ENCODE measurements around the gene PANK4. TPM values are rescaled to one million over a fixed set of nuclear protein-coding genes. Genes with fewer than 3 reads are reported as not detected.

PANK4 gene
- total RNA-seq, 1 experiment from 2014 or later: 20.5 TPM

DNA sequence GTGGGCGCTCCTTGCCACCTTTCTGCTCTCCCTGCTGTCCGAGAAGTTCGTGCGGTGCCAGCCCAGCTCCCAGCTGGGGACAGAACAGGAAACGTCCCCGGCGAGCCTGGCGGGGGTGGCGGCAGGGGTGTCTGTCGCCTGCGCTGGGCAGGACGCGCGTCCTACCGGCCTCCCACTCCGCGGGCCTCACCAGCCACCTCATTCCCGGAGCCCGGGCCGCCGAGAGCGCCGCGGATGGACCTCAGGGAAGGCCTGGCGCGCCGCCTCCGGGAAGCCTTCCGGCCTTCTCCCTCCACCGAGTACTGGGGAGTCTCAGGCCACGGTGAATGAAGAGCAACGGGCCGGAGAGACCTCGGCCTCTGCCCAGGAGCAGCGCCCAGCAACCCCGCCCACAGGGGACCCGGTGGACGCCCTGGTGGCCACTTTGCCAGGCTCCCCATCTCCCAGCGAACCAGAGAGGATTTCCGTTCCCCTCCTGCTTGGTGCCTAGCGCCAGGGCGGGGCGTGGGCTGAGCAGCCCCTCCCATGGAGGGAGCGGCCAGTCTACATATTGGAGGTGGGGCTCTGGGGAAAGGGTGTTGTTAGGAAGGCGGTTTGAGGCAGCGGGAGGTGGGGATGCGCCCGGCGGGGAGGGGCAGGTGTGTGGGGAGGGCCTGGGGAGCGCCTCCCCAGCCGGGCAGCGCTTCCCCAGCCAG is 20.3 kb upstream of the PANK4 start:
- DNase-seq: peak; percentile 87 to 93
- H3K9me3 ChIP-seq (ENCODE audit: insufficient read depth, low read depth): no peaks in the 10 kb centered on the region
- peaks cover 27% of the 10 kb centered on the region; the same call in 1 of the 2 replicates for H3F3A ChIP-seq (ENCODE audit: insufficient read depth, low read depth)
- no peaks in the 10 kb centered on the region for H3K27me3 ChIP-seq (ENCODE audit: insufficient read depth, low read depth)
- POLR2A ChIA-PET (ENCODE audit: unreplicated experiment): interaction anchor here (0.8 to 1.2 kb wide), 3 partner anchors 20 to 347 kb away, joined by 5 to 16 read pairs (median 6); partner anchors contain the start of gene PANK4
- H3K79me2 ChIP-seq (ENCODE audit: low read depth): no peaks in the 10 kb centered on the region
- peak overlapping the region; percentile 45 for H3K27ac ChIP-seq
- H3K36me3 ChIP-seq (ENCODE audit: low read depth): no peaks in the 10 kb centered on the region
- BruUV-seq (replicated peaks): TSS peak; percentile 73
- CTCF ChIA-PET: interaction anchor here (0.6 kb wide), 1 partner anchor 39 kb away, joined by 4 read pairs; no protein-coding TSS in a partner anchor
- peak overlapping the region; percentile 94 for H3K4me2 ChIP-seq
- TF ChIP-seq EZH2 (IDR thresholded peaks at IDR 0.05; ENCODE audit: low read depth): no peak
- TF ChIP-seq, protein P1, sequence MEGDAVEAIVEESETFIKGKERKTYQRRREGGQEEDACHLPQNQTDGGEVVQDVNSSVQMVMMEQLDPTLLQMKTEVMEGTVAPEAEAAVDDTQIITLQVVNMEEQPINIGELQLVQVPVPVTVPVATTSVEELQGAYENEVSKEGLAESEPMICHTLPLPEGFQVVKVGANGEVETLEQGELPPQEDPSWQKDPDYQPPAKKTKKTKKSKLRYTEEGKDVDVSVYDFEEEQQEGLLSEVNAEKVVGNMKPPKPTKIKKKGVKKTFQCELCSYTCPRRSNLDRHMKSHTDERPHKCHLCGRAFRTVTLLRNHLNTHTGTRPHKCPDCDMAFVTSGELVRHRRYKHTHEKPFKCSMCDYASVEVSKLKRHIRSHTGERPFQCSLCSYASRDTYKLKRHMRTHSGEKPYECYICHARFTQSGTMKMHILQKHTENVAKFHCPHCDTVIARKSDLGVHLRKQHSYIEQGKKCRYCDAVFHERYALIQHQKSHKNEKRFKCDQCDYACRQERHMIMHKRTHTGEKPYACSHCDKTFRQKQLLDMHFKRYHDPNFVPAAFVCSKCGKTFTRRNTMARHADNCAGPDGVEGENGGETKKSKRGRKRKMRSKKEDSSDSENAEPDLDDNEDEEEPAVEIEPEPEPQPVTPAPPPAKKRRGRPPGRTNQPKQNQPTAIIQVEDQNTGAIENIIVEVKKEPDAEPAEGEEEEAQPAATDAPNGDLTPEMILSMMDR (conservative IDR thresholded peaks at IDR 0.05): no peak
- H3K4me1 ChIP-seq (replicated peaks; ENCODE audit: insufficient read depth): peaks cover 34% of the 10 kb centered on the region
- intact Hi-C loops (cut with micrococcal nuclease; ENCODE audit: unreplicated experiment): loop anchor here (1.0 to 10.0 kb wide), 3 partner anchors 88 to 351 kb away; no protein-coding TSS in a partner anchor
- H3K4me3 ChIP-seq: peak overlapping the region; percentile 87
- H2AFZ ChIP-seq: peak overlapping the region; percentile 84
- H3K9me2 ChIP-seq (ENCODE audit: insufficient read depth): no peaks in the 10 kb centered on the region
- no peaks in the 10 kb centered on the region for H4K20me1 ChIP-seq (ENCODE audit: insufficient read depth)

DNA sequence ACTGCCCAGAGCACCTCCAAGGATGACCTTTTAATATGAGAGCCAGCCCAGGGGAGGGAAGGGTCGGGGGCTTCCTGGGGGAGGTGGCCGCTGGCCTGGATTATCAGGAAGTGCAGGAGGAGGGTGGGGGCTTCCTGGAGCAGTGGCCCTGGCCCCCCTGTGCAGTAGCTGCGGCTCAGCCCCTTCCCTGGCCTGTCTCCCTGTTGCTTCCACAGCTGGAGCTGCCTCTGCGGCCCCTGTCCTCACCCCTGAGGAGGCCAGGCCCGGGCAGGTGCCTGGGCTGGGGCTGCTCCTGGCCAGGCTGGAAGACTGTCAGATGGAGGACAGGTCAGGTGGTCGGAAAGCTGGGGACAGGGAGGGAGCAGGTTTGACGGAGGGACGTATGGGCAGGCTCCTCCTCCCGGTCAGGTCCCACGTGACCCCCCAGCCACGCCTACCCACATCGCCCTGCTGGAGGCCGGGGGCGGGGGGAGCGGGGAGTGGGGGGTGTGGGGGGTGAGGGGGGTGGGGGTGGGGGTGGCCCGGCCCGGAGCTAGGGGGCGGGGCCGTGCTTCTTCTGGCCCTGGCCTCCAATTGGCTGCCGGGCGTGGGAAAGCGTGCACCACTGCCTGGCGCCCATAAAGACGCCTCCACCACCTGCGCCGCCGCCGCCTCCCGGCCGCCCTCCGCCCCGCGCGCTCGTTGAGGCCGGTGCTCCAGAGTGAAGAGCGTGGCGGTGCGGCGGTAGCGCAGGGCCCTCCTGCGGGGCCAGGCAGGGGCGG is 19.5 kb upstream of the PANK4 start:
- no TSS peak for BruUV-seq (replicated peaks)
- Histone ChIP-seq H2AFZ (peak overlapping the region; percentile 84), H3K79me2 (ENCODE audit: low read depth) (no peaks in the 10 kb centered on the region), H3K9me2 (ENCODE audit: insufficient read depth) (no peaks in the 10 kb centered on the region), H4K20me1 (ENCODE audit: insufficient read depth) (no peaks in the 10 kb centered on the region), H3K36me3 (ENCODE audit: low read depth) (no peaks in the 10 kb centered on the region), H3F3A (ENCODE audit: insufficient read depth, low read depth) (peaks cover 32% of the 10 kb centered on the region; the same call in 1 of the 2 replicates), H3K27me3 (ENCODE audit: insufficient read depth, low read depth) (no peaks in the 10 kb centered on the region), H3K4me2 (peak overlapping the region; percentile 94), H3K4me1 (replicated peaks; ENCODE audit: insufficient read depth) (peaks cover 41% of the 10 kb centered on the region), H3K4me3 (peak overlapping the region; percentile 87), H3K9me3 (ENCODE audit: insufficient read depth, low read depth) (no peaks in the 10 kb centered on the region), H3K27ac (peak overlapping the region; percentile 45)
- POLR2A ChIA-PET (ENCODE audit: unreplicated experiment): interaction anchor here (0.7 to 1.2 kb wide), 3 partner anchors 11 to 347 kb away, joined by 4 to 16 read pairs (median 6); partner anchors contain the start of gene PANK4
- TF ChIP-seq, protein P1 (conservative IDR thresholded peaks at IDR 0.05): no peak
- no peak for TF ChIP-seq EZH2 (IDR thresholded peaks at IDR 0.05; ENCODE audit: low read depth)
- intact Hi-C loops (cut with micrococcal nuclease; ENCODE audit: unreplicated experiment): loop anchor here (2.0 to 10.0 kb wide), 2 partner anchors 87 to 99 kb away; no protein-coding TSS in a partner anchor
- CTCF ChIA-PET: no interaction called here
- DNase-seq: peak; percentile 74 to 90

DNA sequence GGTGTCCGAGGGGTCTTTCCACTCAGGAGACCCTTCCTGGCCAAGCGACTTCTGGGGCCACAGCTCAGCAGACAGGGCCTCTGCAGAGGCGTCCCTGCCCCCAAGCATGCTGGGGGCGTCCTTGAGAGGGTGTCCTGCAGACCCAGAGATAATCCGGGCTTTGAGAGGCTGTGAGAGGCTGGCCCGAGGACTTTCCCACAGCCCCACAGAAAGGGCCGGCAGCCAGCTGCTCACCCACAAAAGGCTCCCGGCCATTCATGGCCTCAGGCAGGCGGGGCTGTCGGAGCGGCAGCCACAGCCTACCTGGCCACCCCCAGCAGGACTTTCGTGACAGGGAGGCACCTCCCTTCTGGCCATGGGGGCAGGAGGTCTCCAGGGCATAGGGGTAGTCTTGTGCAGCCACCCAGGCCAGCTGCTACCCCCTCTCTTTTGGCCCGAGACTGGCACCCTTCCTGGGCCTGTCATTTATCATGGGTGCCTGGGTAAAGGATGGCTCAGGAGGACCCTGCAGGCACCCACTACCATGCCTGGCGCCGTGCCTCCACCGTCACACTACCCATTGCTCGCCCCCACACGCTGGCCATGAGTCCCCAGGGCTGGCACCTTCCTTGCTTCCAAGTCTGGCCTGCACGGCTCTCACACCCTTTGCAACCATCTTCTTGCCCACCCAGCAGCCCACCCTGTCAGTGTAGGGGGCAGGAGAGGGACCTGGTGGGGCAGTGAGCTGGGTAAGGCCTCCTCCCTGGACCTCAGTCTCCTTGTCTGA is 18.7 kb upstream of the PANK4 start:
- H3K36me3 ChIP-seq (ENCODE audit: low read depth): no peaks in the 10 kb centered on the region
- peak overlapping the region; percentile 68 for H3K4me2 ChIP-seq
- no peaks in the 10 kb centered on the region for H4K20me1 ChIP-seq (ENCODE audit: insufficient read depth)
- TF ChIP-seq, protein P1 (conservative IDR thresholded peaks at IDR 0.05): no peak
- TF ChIP-seq EZH2 (IDR thresholded peaks at IDR 0.05; ENCODE audit: low read depth): no peak
- POLR2A ChIA-PET (ENCODE audit: unreplicated experiment): interaction anchor here (0.5 to 1.2 kb wide), 2 partner anchors 22 to 346 kb away, joined by 10 to 16 read pairs; no protein-coding TSS in a partner anchor
- no TSS peak for BruUV-seq (replicated peaks)
- H3K79me2 ChIP-seq (ENCODE audit: low read depth): no peaks in the 10 kb centered on the region
- peaks cover 32% of the 10 kb centered on the region; the same call in 1 of the 2 replicates for H3F3A ChIP-seq (ENCODE audit: insufficient read depth, low read depth)
- no peaks in the 10 kb centered on the region for H3K9me2 ChIP-seq (ENCODE audit: insufficient read depth)
- H2AFZ ChIP-seq: no peak overlapping the region
- no peaks in the 10 kb centered on the region for H3K27me3 ChIP-seq (ENCODE audit: insufficient read depth, low read depth)
- intact Hi-C loops (cut with micrococcal nuclease; ENCODE audit: unreplicated experiment): loop anchor here (10.0 kb wide), 1 partner anchor 100 kb away; no protein-coding TSS in a partner anchor
- H3K27ac ChIP-seq: no peak overlapping the region
- H3K9me3 ChIP-seq (ENCODE audit: insufficient read depth, low read depth): no peaks in the 10 kb centered on the region
- CTCF ChIA-PET: no interaction called here
- DNase-seq: peak in 1 of 2 experiments; percentile 52
- no peak overlapping the region for H3K4me3 ChIP-seq
- H3K4me1 ChIP-seq (replicated peaks; ENCODE audit: insufficient read depth): peaks cover 42% of the 10 kb centered on the region
